Transverse colon (tissue), 4 donors: Measurements from ENCODE around the gene PLXNC1. TPM values are rescaled to one million over a fixed set of nuclear protein-coding genes. Genes with fewer than 3 reads are reported as not detected.

ENCODE experiments used
- DNase-seq: peaks from one replicate; pipeline ENCODE4 v3.0.0-alpha.2; 2019
- H3K27ac ChIP-seq, 4 donors: fragments of 200-600 bp; sonication (generic); 2 replicates each; pipeline ENCODE4 v1.5.1; 2016 to 2018; ENCODE audit warnings: inconsistent platforms in 4 of 4
- H3K27me3 ChIP-seq: fragments of 200-600 bp; sonication (generic); 2 replicates; pipeline ENCODE4 v1.5.1; 2017; ENCODE audit warnings: inconsistent platforms
- H3K36me3 ChIP-seq, 4 donors: fragments of 200-600 bp; sonication (generic); 2 replicates each; pipeline ENCODE4 v1.5.1; 2017 to 2019; ENCODE audit warnings: inconsistent platforms in 4 of 4
- H3K4me1 ChIP-seq, 4 donors: fragments of 200-600 bp; sonication (generic); 2 replicates each; pipeline ENCODE4 v1.5.1; 2017 to 2020; ENCODE audit warnings: inconsistent platforms in 4 of 4
- H3K4me3 ChIP-seq, 4 donors: fragments of 200-600 bp; sonication (generic); 1 replicate in 1 of 4; 2 replicates in 3 of 4; pipeline versions ENCODE4 v1.5.1 to v1.6.1; 2017 to 2019; ENCODE audit warnings: inconsistent platforms in 4 of 4
- H3K9me3 ChIP-seq, 2 donors: fragments of 200-600 bp; sonication (generic); 2 replicates each; pipeline ENCODE4 v1.5.1; 2017 to 2019; ENCODE audit warnings: inconsistent platforms in 2 of 2
- CTCF ChIP-seq, 5 experiments: fragments of 200-600 bp in 3 of 5; fragments of 450-650 bp in 2 of 5; sonication (generic) in 3 of 5; IDR thresholded peaks; 1 replicate in 2 of 5; 2 replicates in 3 of 5; pipeline ENCODE4 v1.5.1; 2016 to 2017; ENCODE audit warnings: antibody characterized with exemption in 5 of 5, inconsistent platforms in 3 of 5, mild to moderate bottlenecking in 2 of 5, moderate library complexity in 1 of 5
- EP300 ChIP-seq: sonication (generic); formaldehyde crosslinking; IDR thresholded peaks from one replicate; pipeline ENCODE4 v1.6.1; 2017; ENCODE audit warnings: antibody characterized with exemption, low read depth
- POLR2A ChIP-seq: fragments of 450-650 bp; IDR thresholded peaks from one replicate; pipeline ENCODE4 v1.6.1; 2016; ENCODE audit warnings: antibody characterized with exemption, mild to moderate bottlenecking, moderate library complexity
- POLR2AphosphoS5 ChIP-seq, 3 donors: sonication (generic); formaldehyde crosslinking; IDR thresholded peaks; one replicate each; pipeline ENCODE4 v1.6.1; 2016; ENCODE audit warnings: antibody characterized with exemption in 3 of 3
- WGBS, 2 donors: methylation state at CpG; one replicate each; pipeline ENCODE4 v1.1.5; 2018; ENCODE audit warnings: low coverage in 1 of 2; 5-methylcytosine and 5-hydroxymethylcytosine counted together
- in situ Hi-C, 4 donors: fragments of 200-750 bp; cut with MboI; loops; one replicate each; pipeline versions ENCODE4 v1.15.0 to v1.15.1; 2017; ENCODE audit warnings: low sequenced_read_pairs in 3 of 4, low pct_ligation_motif_present in 1 of 4, low pct_unique_long_range_greater_than_20kb in 1 of 4
- intact Hi-C: fragments of 100-400 bp; cut with DNase I; formaldehyde crosslinking; loops from one replicate; pipeline ENCODE4 v1.15.1; 2023; ENCODE audit warnings: low total_unique reads
- total RNA-seq, 4 donors: library from RNA; depleted of rRNA; stranded (reverse); fragments of >200 nt; gene quantifications; one replicate each; pipeline ENCODE4 v1.1.0, GENCODE V29; 2016

The PLXNC1 gene
- total RNA-seq, 4 donors from 2014 or later: 3.3 to 12.7 (median 6.8) TPM

GRCh38 chr12:94261786-94262185 is 113.4 kb downstream of the PLXNC1 start:
- intact Hi-C loops: no loop called here
- Histone ChIP-seq H3K36me3 (no peaks in the 10 kb centered on the region), H3K4me3 (peak overlapping the region in 3 of 4 donors; percentile 33 to 50 (median 44)), H3K27me3 (no peaks in the 10 kb centered on the region), H3K4me1 (peaks cover 7 to 31% (median 12%) of the 10 kb centered on the region in 4 donors), H3K9me3 (no peaks in the 10 kb centered on the region), H3K27ac (peak overlapping the region; percentile 69 to 84 (median 78))
- DNase-seq: no peak
- WGBS, 2 donors: 63% methylated on average over 3 of the region's 3 CpGs; no CpG with 5 or more reads in 1 of the 2 donors
- in situ Hi-C loops: no loop called here
- TF ChIP-seq EP300: no peak
- no peak for TF ChIP-seq CTCF (IDR thresholded peaks at IDR 0.05)
- no peak for TF ChIP-seq POLR2A
- no peak for TF ChIP-seq POLR2AphosphoS5 (IDR thresholded peaks at IDR 0.05)

GRCh38 chr12:94262228-94263010 is 114.0 kb downstream of the PLXNC1 start:
- no peak for TF ChIP-seq POLR2A
- no peak for TF ChIP-seq EP300
- peak in 1 of 5 experiments; percentile 32 for TF ChIP-seq CTCF (IDR thresholded peaks at IDR 0.05)
- TF ChIP-seq POLR2AphosphoS5 (IDR thresholded peaks at IDR 0.05): peak; percentile 55 to 65 (median 64)
- Histone ChIP-seq H3K9me3 (no peaks in the 10 kb centered on the region), H3K27ac (peak overlapping the region; percentile 69 to 84 (median 78)), H3K36me3 (no peaks in the 10 kb centered on the region), H3K4me1 (peaks cover 7 to 33% (median 12%) of the 10 kb centered on the region in 4 donors), H3K27me3 (no peaks in the 10 kb centered on the region), H3K4me3 (peak overlapping the region; percentile 33 to 50 (median 44))
- in situ Hi-C loops (no loop called here), intact Hi-C loops (no loop called here)
- peak; percentile 81 for DNase-seq
- WGBS, 2 donors: 10 to 20% methylated on average over 2 to 17 of the region's 17 CpGs

GRCh38 chr12:94263011-94263811 is 114.8 kb downstream of the PLXNC1 start:
- Histone ChIP-seq H3K4me3 (peak overlapping the region in 3 of 4 donors; percentile 33 to 50 (median 44)), H3K4me1 (peaks cover 7 to 33% (median 12%) of the 10 kb centered on the region in 4 donors), H3K27me3 (no peaks in the 10 kb centered on the region), H3K27ac (peak overlapping the region; percentile 69 to 84 (median 78)), H3K9me3 (no peaks in the 10 kb centered on the region), H3K36me3 (no peaks in the 10 kb centered on the region)
- peak; percentile 33 for DNase-seq
- TF ChIP-seq CTCF (IDR thresholded peaks at IDR 0.05) (no peak), POLR2A (no peak), EP300 (no peak), POLR2AphosphoS5 (IDR thresholded peaks at IDR 0.05) (no peak)
- in situ Hi-C loops: no loop called here
- 43 to 100% methylated on average over 1 to 14 of the region's 14 CpGs for WGBS, 2 donors
- intact Hi-C loops: no loop called here

- no peaks in the 10 kb centered on the region for H3K36me3 ChIP-seq
- H3K27me3 ChIP-seq: no peaks in the 10 kb centered on the region
- 85 to 88% methylated on average over 14 to 20 of the region's 20 CpGs for WGBS, 2 donors
- no peak overlapping the region for H3K4me3 ChIP-seq
- H3K4me1 ChIP-seq: peaks cover 7 to 33% (median 12%) of the 10 kb centered on the region in 4 donors
- in situ Hi-C loops: no loop called here
- H3K27ac ChIP-seq: peak overlapping the region in 1 of 4 donors; percentile 84
- intact Hi-C loops: no loop called here
- DNase-seq: no peak
- TF ChIP-seq CTCF (IDR thresholded peaks at IDR 0.05) (no peak), POLR2AphosphoS5 (IDR thresholded peaks at IDR 0.05) (no peak), POLR2A (no peak), EP300 (no peak)
- H3K9me3 ChIP-seq: no peaks in the 10 kb centered on the region
These were observed 115.7 kb downstream of the PLXNC1 start for GRCh38 chr12:94263905-94264561.
